ENCODE measurements around the gene CEP112. TPM values are rescaled to one million over a fixed set of nuclear protein-coding genes. Genes with fewer than 3 reads are reported as not detected.

Gene CEP112
- total RNA-seq (10 to 100 TPM in 3 of 6 donors, 1 to 10 TPM in 3; 8.4 to 11.4 (median 10.2) TPM), polyA plus RNA-seq (1 to 10 TPM; 8.8 to 9.8 TPM)

GRCh38 chr17:66191593-66192377 is at the start of gene CEP112:
Gene CEP112, minus strand, starts transcription at chr17:66192133.
- H3K36me3 ChIP-seq: no peaks in the 10 kb centered on the region
- FAIRE-seq (no peak), ATAC-seq (peak; percentile 86 to 91 (median 90)), DNase-seq (peak; percentile 71 to 90 (median 82))
- no peak for TF ChIP-seq CTCF (IDR thresholded peaks at IDR 0.05)
- H3K27ac ChIP-seq: peak within 1 kb of the TSS; percentile 39 to 70 (median 57)
- H3K27me3 ChIP-seq: no peaks in the 10 kb centered on the region
- intact Hi-C loops (cut with DNase I): no loop called here
- H3K4me3 ChIP-seq: peak within 1 kb of the TSS; percentile 64 to 80 (median 72)
- no peaks in the 10 kb centered on the region for H3K9me3 ChIP-seq
- WGBS, 2 donors: 0% methylated on average over 66 to 83 of the region's 83 CpGs
- H3K4me1 ChIP-seq: peaks cover 0 to 12% (median 6%) of the 10 kb centered on the region in 3 donors

GRCh38 chr17:66240630-66241029 is 48.7 kb upstream of the CEP112 start:
- no peak for TF ChIP-seq CTCF (IDR thresholded peaks at IDR 0.05)
- H3K36me3 ChIP-seq: no peaks in the 10 kb centered on the region
- no peak overlapping the region for H3K4me3 ChIP-seq
- no peak for DNase-seq
- no peak for ATAC-seq
- intact Hi-C loops (cut with DNase I): loop anchor here in 1 of 3 donors (10.0 kb wide), 1 partner anchor 334 kb away; no protein-coding TSS in a partner anchor
- no peaks in the 10 kb centered on the region for H3K9me3 ChIP-seq
- WGBS, 2 donors: 59 to 65% methylated on average over 3 of the region's 3 CpGs
- H3K4me1 ChIP-seq: no peaks in the 10 kb centered on the region
- H3K27me3 ChIP-seq: no peaks in the 10 kb centered on the region
- no peak overlapping the region for H3K27ac ChIP-seq
- no peak for FAIRE-seq

- WGBS, 2 donors: 86 to 91% methylated on average over 6 of the region's 6 CpGs
- Histone ChIP-seq H3K36me3 (no peaks in the 10 kb centered on the region), H3K27ac (no peak overlapping the region), H3K4me3 (no peak overlapping the region), H3K4me1 (peaks cover 0 to 3% (median 0%) of the 10 kb centered on the region in 3 donors), H3K27me3 (no peaks in the 10 kb centered on the region), H3K9me3 (no peaks in the 10 kb centered on the region)
- TF ChIP-seq CTCF (IDR thresholded peaks at IDR 0.05): no peak
- intact Hi-C loops (cut with DNase I): loop anchor here in 1 of 3 donors (10.0 kb wide), 1 partner anchor 335 kb away; no protein-coding TSS in a partner anchor
- no peak for FAIRE-seq
- ATAC-seq: no peak
- DNase-seq: no peak
Measured at GRCh38 chr17:66240013-66240412, 48.1 kb upstream of the CEP112 start.

GRCh38 chr17:66235377-66235994 is 43.6 kb upstream of the CEP112 start:
- intact Hi-C loops (cut with DNase I): no loop called here
- ATAC-seq (peak in 3 of 4 donors; percentile 24 to 68 (median 53)), FAIRE-seq (no peak), DNase-seq (no peak)
- H3K27me3 ChIP-seq: no peaks in the 10 kb centered on the region
- peaks cover 1 to 7% (median 3%) of the 10 kb centered on the region in 3 donors for H3K4me1 ChIP-seq
- no peak overlapping the region for H3K4me3 ChIP-seq
- no peak for TF ChIP-seq CTCF (IDR thresholded peaks at IDR 0.05)
- no peaks in the 10 kb centered on the region for H3K36me3 ChIP-seq
- WGBS, 2 donors: 40 to 41% methylated on average over 3 of the region's 3 CpGs
- no peaks in the 10 kb centered on the region for H3K9me3 ChIP-seq
- peak overlapping the region in 1 of 4 donors; percentile 39 for H3K27ac ChIP-seq
